ENCODE results near the gene STPG2.

DNA sequence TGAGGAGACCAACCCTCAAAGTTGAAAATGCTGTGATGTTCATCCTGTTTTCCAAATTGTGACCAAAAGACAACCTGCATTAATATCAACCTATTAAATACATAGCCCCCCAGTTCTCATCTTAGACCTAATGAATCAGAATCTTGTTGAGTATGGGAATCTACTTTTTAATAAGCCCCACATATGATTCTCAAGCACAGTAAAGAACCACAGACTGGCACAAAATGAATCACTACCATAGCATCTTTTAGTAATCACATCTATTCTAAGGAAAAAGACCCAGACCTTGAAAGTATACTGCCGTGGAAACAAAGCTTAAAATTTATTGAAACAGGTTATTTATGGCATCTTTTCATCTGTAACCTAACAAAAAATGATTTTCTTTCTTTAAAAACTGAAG, 152.9 kb downstream of the STPG2 start:
- no peak for TF ChIP-seq FOXM1 (IDR thresholded peaks at IDR 0.05; ENCODE audit: borderline replicate concordance)
- TF ChIP-seq FOXA1 (IDR thresholded peaks at IDR 0.05), result no peak

Data from HEK293T (cell line).